ENCODE data around the gene LRRC61. TPM values are rescaled to one million over a fixed set of nuclear protein-coding genes. Genes with fewer than 3 reads are reported as not detected.

The LRRC61 gene
- total and polyA plus RNA-seq, 2 of the 13 experiments (the other 11 are each of a cell fraction or from before 2014, with no cell fraction given) = 33.0 to 34.8 TPM

GRCh38 chr7:150368884-150369747 lies 46.0 kb downstream of the LRRC61 start (continued):
- TF ChIP-seq FUBP1 (CRISPR knock-in tag; IDR thresholded peaks at IDR 0.05; ENCODE audit: borderline replicate concordance) (no peak), TIGD3 (CRISPR knock-in tag; IDR thresholded peaks at IDR 0.05; ENCODE audit: borderline replicate concordance) (no peak), KAT8 (CRISPR knock-in tag; IDR thresholded peaks at IDR 0.05) (0 out of 2 replicates have a peak, but pooled peaks have one; percentile 52), IKZF1 (IDR thresholded peaks at IDR 0.05) (no peak), ZNF180 (CRISPR knock-in tag; IDR thresholded peaks at IDR 0.05; ENCODE audit: borderline replicate concordance, low read depth) (no peak), PHF8 (CRISPR knock-in tag; IDR thresholded peaks at IDR 0.05) (no peak; the same call in 1 of the 2 replicates), TOPORS (CRISPR knock-in tag; IDR thresholded peaks at IDR 0.05) (no peak; the same call in 1 of the 2 replicates), HOXA9 (CRISPR knock-in tag; IDR thresholded peaks at IDR 0.05; ENCODE audit: borderline replicate concordance) (no peak), MTA3 (CRISPR knock-in tag; IDR thresholded peaks at IDR 0.05) (no peak), IKZF4 (CRISPR knock-in tag; IDR thresholded peaks at IDR 0.05; ENCODE audit: borderline replicate concordance, low read depth, not compliant biosample characterization) (peak; percentile 15), ZNF550 (CRISPR knock-in tag; IDR thresholded peaks at IDR 0.05; ENCODE audit: borderline replicate concordance) (no peak), ZNF317 (CRISPR knock-in tag; IDR thresholded peaks at IDR 0.05) (peak; percentile 33; the same call in 1 of the 2 replicates), ZBTB8A (CRISPR knock-in tag; IDR thresholded peaks at IDR 0.05; ENCODE audit: borderline replicate concordance, low read depth) (no peak; the same call in 1 of the 2 replicates), ZNF607 (CRISPR knock-in tag; IDR thresholded peaks at IDR 0.05; ENCODE audit: borderline replicate concordance) (no peak; the same call in 1 of the 2 replicates), ZBTB33 (CRISPR knock-in tag; IDR thresholded peaks at IDR 0.05) (no peak), DMAP1 (CRISPR knock-in tag; IDR thresholded peaks at IDR 0.05) (no peak), MTERF4 (CRISPR knock-in tag; IDR thresholded peaks at IDR 0.05) (no peak), THAP11 (CRISPR knock-in tag; IDR thresholded peaks at IDR 0.05) (no peak), ZSCAN12 (CRISPR knock-in tag; IDR thresholded peaks at IDR 0.05) (no peak), HCFC1 (IDR thresholded peaks at IDR 0.05; ENCODE audit: low read depth, low read length) (no peak), NFIB (CRISPR knock-in tag; IDR thresholded peaks at IDR 0.05; ENCODE audit: borderline replicate concordance) (no peak), RBM39 (IDR thresholded peaks at IDR 0.05; ENCODE audit: low read depth, low read length, poor library complexity, severe bottlenecking) (peak; percentile 11), ATRX (CRISPR knock-in tag; IDR thresholded peaks at IDR 0.05; ENCODE audit: borderline replicate concordance) (no peak), KDM2A (CRISPR knock-in tag; IDR thresholded peaks at IDR 0.05; ENCODE audit: borderline replicate concordance, low read depth) (0 out of 2 replicates have a peak, but pooled peaks have one; percentile 11)

Data from HepG2 (cell line).